Breast epithelium (tissue), 3 donors: ENCODE results near the gene P2RX6.

Source experiments
- CTCF ChIP-seq, 3 donors: fragments of 450-650 bp; IDR thresholded peaks; one replicate each; pipeline ENCODE4 v1.5.1; 2016 to 2017; ENCODE audit warnings: antibody characterized with exemption in 3 of 3, mild to moderate bottlenecking in 3 of 3, moderate library complexity in 3 of 3
- POLR2A ChIP-seq: fragments of 450-650 bp; IDR thresholded peaks from one replicate; pipeline ENCODE4 v1.6.1; 2016; ENCODE audit warnings: antibody characterized with exemption, mild to moderate bottlenecking, moderate library complexity
- POLR2AphosphoS5 ChIP-seq, 3 donors: sonication (generic); formaldehyde crosslinking; IDR thresholded peaks; one replicate each; pipeline ENCODE4 v1.6.1; 2017; ENCODE audit warnings: antibody characterized with exemption in 3 of 3

GRCh38 chr22:21025763-21026755, 11.1 kb downstream of the P2RX6 start:
- TF ChIP-seq CTCF (IDR thresholded peaks at IDR 0.05) (no peak), POLR2A (no peak), POLR2AphosphoS5 (IDR thresholded peaks at IDR 0.05) (no peak)
